Kidney capillary endothelial cell (primary cell): ENCODE measurements around the gene NCOA1.
"Not testable (repeated sequence)": the region's sequence is repeated elsewhere in the genome, so short reads cannot be mapped to it uniquely, and the experiment has no call there.

Experiments
- DNase-seq: peaks from one replicate; pipeline ENCODE4 v3.0.0-alpha.2; 2018; ENCODE audit warnings: low spot score

Gene NCOA1

GRCh38 chr2:24632172-24632571 is 141.1 kb downstream of the NCOA1 start:
- DNase-seq, result no peak

- no peak for DNase-seq
Measured at GRCh38 chr2:24635181-24635580, 144.1 kb downstream of the NCOA1 start.

GRCh38 chr2:24638568-24638967 is 147.5 kb downstream of the NCOA1 start:
- no peak for DNase-seq

GRCh38 chr2:24642351-24642750 is 151.3 kb downstream of the NCOA1 start:
- DNase-seq, result no peak

- no peak for DNase-seq
Measured at GRCh38 chr2:24643051-24643450, 152.0 kb downstream of the NCOA1 start.

GRCh38 chr2:24644032-24644431 is 153.0 kb downstream of the NCOA1 start:
- no peak for DNase-seq

GRCh38 chr2:24650997-24651642 is 160.1 kb downstream of the NCOA1 start:
- no peak for DNase-seq

GRCh38 chr2:24651643-24652003 is 160.6 kb downstream of the NCOA1 start:
- no peak for DNase-seq

GRCh38 chr2:24652265-24653182 is 161.5 kb downstream of the NCOA1 start:
- DNase-seq, result no peak

GRCh38 chr2:24657818-24658217 is 166.8 kb downstream of the NCOA1 start:
- DNase-seq, result no peak

- no peak for DNase-seq
Measured at GRCh38 chr2:24658531-24659202, 167.6 kb downstream of the NCOA1 start.

GRCh38 chr2:24659862-24660261 is 168.8 kb downstream of the NCOA1 start:
- no peak for DNase-seq

- DNase-seq, result no peak
Measured at GRCh38 chr2:24667542-24667941, 176.5 kb downstream of the NCOA1 start.

GRCh38 chr2:24671230-24671629 is 180.2 kb downstream of the NCOA1 start:
- DNase-seq, result no peak

- no peak for DNase-seq
Measured at GRCh38 chr2:24672589-24672988, 181.5 kb downstream of the NCOA1 start.

- no peak for DNase-seq
Measured at GRCh38 chr2:24675338-24675737, 184.3 kb downstream of the NCOA1 start.

GRCh38 chr2:24676493-24676892 is 185.4 kb downstream of the NCOA1 start:
- no peak for DNase-seq

GRCh38 chr2:24678066-24678465 is 187.0 kb downstream of the NCOA1 start:
- DNase-seq, result not testable (repeated sequence)

GRCh38 chr2:24680196-24680595 is 189.1 kb downstream of the NCOA1 start:
- no peak for DNase-seq

- no peak for DNase-seq
Measured at GRCh38 chr2:24682304-24682703, 191.2 kb downstream of the NCOA1 start.

- DNase-seq, result no peak
Measured at GRCh38 chr2:24683408-24683807, 192.4 kb downstream of the NCOA1 start.

- no peak for DNase-seq
Measured at GRCh38 chr2:24690524-24690923, 199.5 kb downstream of the NCOA1 start.

GRCh38 chr2:24691806-24692205 is 200.8 kb downstream of the NCOA1 start:
- no peak for DNase-seq
